ENCODE measurements around the gene ACOX1.

ACOX1 gene

GRCh38 chr17:75978938-75979704 lies at the start of gene ACOX1, which contains the start of gene TEN1:
Gene ACOX1 (minus strand): TSS chr17:75979166. CDS start chr17:75979073, 93 bp downstream.
Gene TEN1 (plus strand): TSS chr17:75979240. CDS start chr17:75986193, 6,953 bp downstream.
- Mint-ChIP-seq H3K4me1 (peaks cover 32% of the 10 kb centered on the region), H3K27ac (peak within 1 kb of the TSS; percentile 100)
- ATAC-seq: peak; percentile 98

GRCh38 chr17:76027159-76027839 lies 48.3 kb upstream of the ACOX1 start, which contains the start of gene EVPL:
Gene EVPL (minus strand): TSS chr17:76027306. CDS start chr17:76027198, 108 bp downstream.
- H3K9me3 Mint-ChIP-seq: no peaks in the 10 kb centered on the region
- no peak within 1 kb of the TSS for H3K4me3 Mint-ChIP-seq
- peaks cover 11% of the 10 kb centered on the region for H3K4me1 Mint-ChIP-seq
- ATAC-seq (no peak), DNase-seq (ENCODE audit: low spot score in 2 of 2) (no peak)
- no peaks in the 10 kb centered on the region for H3K36me3 Mint-ChIP-seq
- no peak within 1 kb of the TSS for H3K27ac Mint-ChIP-seq

More at GRCh38 chr17:75978938-75979704, at the start of gene ACOX1, which contains the start of gene TEN1:
- DNase-seq (ENCODE audit: low spot score in 2 of 2): peak; percentile 84 to 99
- peaks cover 35% of the 10 kb centered on the region for H3K36me3 Mint-ChIP-seq
- H3K4me3 Mint-ChIP-seq: peak within 1 kb of the TSS; percentile 96
- H3K9me3 Mint-ChIP-seq: no peaks in the 10 kb centered on the region

GRCh38 chr17:76026714-76027158 lies 47.8 kb upstream of the ACOX1 start:
- Mint-ChIP-seq H3K36me3 (no peaks in the 10 kb centered on the region), H3K9me3 (no peaks in the 10 kb centered on the region), H3K4me1 (peaks cover 11% of the 10 kb centered on the region), H3K27ac (no peak overlapping the region), H3K4me3 (no peak overlapping the region)
- no peak for ATAC-seq
- no peak for DNase-seq (ENCODE audit: low spot score in 2 of 2)

GRCh38 chr17:76025294-76025693 lies 46.3 kb upstream of the ACOX1 start:
- H3K27ac Mint-ChIP-seq: no peak overlapping the region
- DNase-seq (ENCODE audit: low spot score in 2 of 2) (no peak), ATAC-seq (no peak)
- no peaks in the 10 kb centered on the region for H3K36me3 Mint-ChIP-seq
- H3K4me3 Mint-ChIP-seq: no peak overlapping the region
- no peaks in the 10 kb centered on the region for H3K9me3 Mint-ChIP-seq
- peaks cover 12% of the 10 kb centered on the region for H3K4me1 Mint-ChIP-seq

- no peak overlapping the region for H3K27ac Mint-ChIP-seq
- H3K4me1 Mint-ChIP-seq: peaks cover 12% of the 10 kb centered on the region
- H3K9me3 Mint-ChIP-seq: no peaks in the 10 kb centered on the region
- no peaks in the 10 kb centered on the region for H3K36me3 Mint-ChIP-seq
- H3K4me3 Mint-ChIP-seq: no peak overlapping the region
- DNase-seq (ENCODE audit: low spot score in 2 of 2) (no peak), ATAC-seq (no peak)
Measured at GRCh38 chr17:76024353-76024752, 45.4 kb upstream of the ACOX1 start.

- Mint-ChIP-seq H3K4me3 (no peak overlapping the region), H3K27ac (no peak overlapping the region), H3K9me3 (no peaks in the 10 kb centered on the region), H3K4me1 (peaks cover 8% of the 10 kb centered on the region), H3K36me3 (no peaks in the 10 kb centered on the region)
- no peak for DNase-seq (ENCODE audit: low spot score in 2 of 2)
- no peak for ATAC-seq
Measured at GRCh38 chr17:76023900-76024237, 44.9 kb upstream of the ACOX1 start.

- Mint-ChIP-seq H3K36me3 (no peaks in the 10 kb centered on the region), H3K4me3 (no peak overlapping the region), H3K4me1 (peaks cover 8% of the 10 kb centered on the region), H3K27ac (no peak overlapping the region), H3K9me3 (no peaks in the 10 kb centered on the region)
- DNase-seq (ENCODE audit: low spot score in 2 of 2) (no peak), ATAC-seq (no peak)
Measured at GRCh38 chr17:76022973-76023899, 44.3 kb upstream of the ACOX1 start.

- no peak overlapping the region for H3K4me3 Mint-ChIP-seq
- no peaks in the 10 kb centered on the region for H3K36me3 Mint-ChIP-seq
- no peak overlapping the region for H3K27ac Mint-ChIP-seq
- DNase-seq (ENCODE audit: low spot score in 2 of 2) (no peak), ATAC-seq (no peak)
- H3K9me3 Mint-ChIP-seq: no peaks in the 10 kb centered on the region
- peaks cover 8% of the 10 kb centered on the region for H3K4me1 Mint-ChIP-seq
Measured at GRCh38 chr17:76022285-76022684, 43.3 kb upstream of the ACOX1 start.

- Mint-ChIP-seq H3K36me3 (no peaks in the 10 kb centered on the region), H3K9me3 (no peaks in the 10 kb centered on the region), H3K27ac (no peak overlapping the region), H3K4me1 (peaks cover 8% of the 10 kb centered on the region), H3K4me3 (no peak overlapping the region)
- ATAC-seq (no peak), DNase-seq (ENCODE audit: low spot score in 2 of 2) (no peak)
Measured at GRCh38 chr17:76019833-76020467, 41.0 kb upstream of the ACOX1 start.

GRCh38 chr17:76018801-76019200 lies 39.8 kb upstream of the ACOX1 start:
- Mint-ChIP-seq H3K27ac (no peak overlapping the region), H3K9me3 (no peaks in the 10 kb centered on the region), H3K4me3 (no peak overlapping the region), H3K36me3 (no peaks in the 10 kb centered on the region), H3K4me1 (peaks cover 15% of the 10 kb centered on the region)
- DNase-seq (ENCODE audit: low spot score in 2 of 2) (no peak), ATAC-seq (no peak)

- Mint-ChIP-seq H3K4me1 (peaks cover 19% of the 10 kb centered on the region), H3K9me3 (no peaks in the 10 kb centered on the region), H3K4me3 (no peak overlapping the region), H3K27ac (no peak overlapping the region), H3K36me3 (no peaks in the 10 kb centered on the region)
- no peak for DNase-seq (ENCODE audit: low spot score in 2 of 2)
- ATAC-seq: no peak
Measured at GRCh38 chr17:76018340-76018680, 39.3 kb upstream of the ACOX1 start.

GRCh38 chr17:76017481-76018339 lies 38.7 kb upstream of the ACOX1 start:
- Mint-ChIP-seq H3K4me1 (peaks cover 19% of the 10 kb centered on the region), H3K36me3 (no peaks in the 10 kb centered on the region), H3K4me3 (no peak overlapping the region), H3K27ac (peak overlapping the region; percentile 10), H3K9me3 (no peaks in the 10 kb centered on the region)
- no peak for ATAC-seq
- DNase-seq (ENCODE audit: low spot score in 2 of 2): no peak

- ATAC-seq (no peak), DNase-seq (ENCODE audit: low spot score in 2 of 2) (no peak)
- H3K27ac Mint-ChIP-seq: no peak overlapping the region
- peaks cover 19% of the 10 kb centered on the region for H3K4me1 Mint-ChIP-seq
- no peaks in the 10 kb centered on the region for H3K36me3 Mint-ChIP-seq
- H3K4me3 Mint-ChIP-seq: no peak overlapping the region
- H3K9me3 Mint-ChIP-seq: no peaks in the 10 kb centered on the region
Measured at GRCh38 chr17:76014925-76015261, 35.9 kb upstream of the ACOX1 start.
